WTC11 (cell line): Measurements from ENCODE around the gene TUBGCP3. TPM values are rescaled to one million over a fixed set of nuclear protein-coding genes. Genes with fewer than 3 reads are reported as not detected.

Source experiments
- ATAC-seq: fragments of 200-7000 bp; cut with Tn5 transposase; 2 replicates; pipeline ENCODE4 v1.10.0; 2021; ENCODE audit warnings: mild to moderate bottlenecking, moderate library complexity
- CTCF ChIA-PET: fragments of 300-600 bp; sonication (Branson Sonifier 250); formaldehyde crosslinking; loops from one replicate; lab custom pipeline; 2021; ENCODE audit warnings: antibody characterized with exemption; lab: Charles Lee
- POLR2A ChIA-PET: fragments of 350-600 bp; sonication (Branson Sonifier 250); formaldehyde crosslinking; loops from one replicate; lab custom pipeline; 2021; ENCODE audit warnings: antibody characterized with exemption; lab: Charles Lee
- DNase-seq: peaks from one replicate; pipeline ENCODE4 v3.0.0; 2021; ENCODE audit warnings: low spot score
- H3K27ac Mint-ChIP-seq: 2 replicates; pipeline ENCODE4 v1.8.0; 2021; ENCODE audit warnings: mixed read lengths
- H3K27me3 Mint-ChIP-seq: 2 replicates; pipeline ENCODE4 v1.8.0; 2021; ENCODE audit warnings: low read depth, mild to moderate bottlenecking, moderate library complexity, mixed read lengths
- H3K36me3 Mint-ChIP-seq: 2 replicates; pipeline ENCODE4 v1.8.0; 2021; ENCODE audit warnings: mixed read lengths
- H3K4me1 Mint-ChIP-seq: 2 replicates; pipeline ENCODE4 v1.8.0; 2022; ENCODE audit warnings: mixed read lengths
- H3K4me3 Mint-ChIP-seq: 2 replicates; pipeline ENCODE4 v1.8.0; 2021; ENCODE audit warnings: mild to moderate bottlenecking, moderate library complexity, mixed read lengths
- H3K9me3 Mint-ChIP-seq: 2 replicates; pipeline ENCODE4 v1.8.0; 2021; ENCODE audit warnings: mixed read lengths
- ATF1 ChIP-seq: sonication (generic); formaldehyde crosslinking; IDR thresholded peaks from 2 replicates; pipeline ENCODE4 v1.8.1; 2023; ENCODE audit warnings: mild to moderate bottlenecking, moderate library complexity, missing genetic modification reagents
- ATF3 ChIP-seq: sonication (generic); formaldehyde crosslinking; conservative IDR thresholded peaks from 2 replicates; pipeline ENCODE4 v1.8.1; 2022; ENCODE audit warnings: mild to moderate bottlenecking, missing genetic modification reagents
- CREM ChIP-seq: sonication (generic); formaldehyde crosslinking; IDR thresholded peaks from 2 replicates; pipeline ENCODE4 v1.8.1; 2022; ENCODE audit warnings: mild to moderate bottlenecking, missing genetic modification reagents, moderate library complexity
- HMGXB4 ChIP-seq: sonication (generic); formaldehyde crosslinking; IDR thresholded peaks from 2 replicates; pipeline ENCODE4 v1.8.1; 2023; ENCODE audit warnings: mild to moderate bottlenecking, moderate library complexity, missing genetic modification reagents
- IRF2 ChIP-seq: sonication (generic); formaldehyde crosslinking; IDR thresholded peaks from 2 replicates; pipeline ENCODE4 v1.8.0; 2022; ENCODE audit warnings: low read depth, missing genetic modification reagents, borderline replicate concordance
- MAX ChIP-seq: sonication (generic); formaldehyde crosslinking; IDR thresholded peaks from 2 replicates; pipeline ENCODE4 v1.8.0; 2022; ENCODE audit warnings: mild to moderate bottlenecking, missing genetic modification reagents
- NFE2L1 ChIP-seq: sonication (generic); formaldehyde crosslinking; IDR thresholded peaks from 2 replicates; pipeline ENCODE4 v1.8.1; 2023; ENCODE audit warnings: missing genetic modification reagents
- NFYB ChIP-seq: sonication (generic); formaldehyde crosslinking; conservative IDR thresholded peaks from 2 replicates; pipeline ENCODE4 v1.8.0; 2022; ENCODE audit warnings: low read depth, missing genetic modification reagents
- OVOL2 ChIP-seq: fragments of 250-450 bp; sonication (Bioruptor Pico); IDR thresholded peaks from 2 replicates; pipeline ENCODE4 v1.9.0; 2021; ENCODE audit warnings: mild to moderate bottlenecking, borderline replicate concordance
- RORB ChIP-seq: fragments of 250-450 bp; sonication (Bioruptor Pico); IDR thresholded peaks from 2 replicates; pipeline ENCODE4 v1.9.0; 2021; ENCODE audit warnings: mild to moderate bottlenecking
- SP1 ChIP-seq: sonication (generic); formaldehyde crosslinking; conservative IDR thresholded peaks from 2 replicates; pipeline ENCODE4 v1.8.1; 2022; ENCODE audit warnings: missing genetic modification reagents
- USF2 ChIP-seq: sonication (generic); formaldehyde crosslinking; IDR thresholded peaks from 2 replicates; pipeline ENCODE4 v1.8.1; 2023; ENCODE audit warnings: mild to moderate bottlenecking, missing genetic modification reagents, moderate library complexity
- ZBTB43 ChIP-seq: sonication (generic); formaldehyde crosslinking; IDR thresholded peaks from 2 replicates; pipeline ENCODE4 v1.8.1; 2023; ENCODE audit warnings: mild to moderate bottlenecking, missing genetic modification reagents
- ZNF121 ChIP-seq: sonication (generic); formaldehyde crosslinking; IDR thresholded peaks from 2 replicates; pipeline ENCODE4 v1.8.0; 2023; ENCODE audit warnings: missing genetic modification reagents
- ZNF138 ChIP-seq: sonication (generic); formaldehyde crosslinking; conservative IDR thresholded peaks from 2 replicates; pipeline ENCODE4 v1.8.1; 2022; ENCODE audit warnings: mild to moderate bottlenecking, moderate library complexity, missing genetic modification reagents
- ZNF416 ChIP-seq: fragments of 250-450 bp; sonication (Bioruptor Pico); IDR thresholded peaks from 2 replicates; pipeline ENCODE4 v1.9.0; 2021; ENCODE audit warnings: mild to moderate bottlenecking, inconsistent platforms
- ZNF423 ChIP-seq: fragments of 250-450 bp; sonication (Bioruptor Pico); IDR thresholded peaks from 2 replicates; pipeline ENCODE4 v2.1.2; 2022; ENCODE audit warnings: mild to moderate bottlenecking, moderate library complexity
- ZNF425 ChIP-seq: fragments of 250-450 bp; sonication (Bioruptor Pico); conservative IDR thresholded peaks from 2 replicates; pipeline ENCODE4 v1.9.0; 2021; ENCODE audit warnings: mild to moderate bottlenecking
- ZNF532 ChIP-seq: fragments of 250-450 bp; sonication (Bioruptor Pico); IDR thresholded peaks from 2 replicates; pipeline ENCODE4 v1.9.0; 2021; ENCODE audit warnings: mild to moderate bottlenecking, borderline replicate concordance
- total RNA-seq: library from RNA; stranded (reverse); gene quantifications from 3 replicates; pipeline ENCODE4 v1.2.3, GENCODE V29; 2021

The TUBGCP3 gene
- total RNA-seq, 1 experiment from 2014 or later: 29.9 TPM

- Mint-ChIP-seq H3K4me1 (peaks cover 26% of the 10 kb centered on the region), H3K27me3 (peaks cover 19% of the 10 kb centered on the region), H3K4me3 (peak overlapping the region; percentile 80), H3K27ac (no peak overlapping the region), H3K36me3 (no peaks in the 10 kb centered on the region)
- POLR2A ChIA-PET: no interaction called here
- ATAC-seq: no peak
- CTCF ChIA-PET: no interaction called here
- no peak for DNase-seq
- no peak for TF ChIP-seq ATF3
- TF ChIP-seq RORB: no peak
- no peak for TF ChIP-seq NFYB (CRISPR knock-in tag)
- no peak for TF ChIP-seq SP1 (CRISPR knock-in tag)
- no peak for TF ChIP-seq NFE2L1 (CRISPR knock-in tag)
- TF ChIP-seq OVOL2 (CRISPR knock-in tag): no peak
- TF ChIP-seq ATF1: no peak
- TF ChIP-seq, all 79 proteins: peak for 0
- no peaks in the 10 kb centered on the region for H3K9me3 Mint-ChIP-seq
These were observed 1.5 kb downstream of the TUBGCP3 start for GRCh38 chr13:112586334-112586960.

- no peak for ATAC-seq
- Mint-ChIP-seq H3K4me3 (no peak overlapping the region), H3K36me3 (peaks cover 8% of the 10 kb centered on the region), H3K27me3 (peaks cover 4% of the 10 kb centered on the region; the same call in 1 of the 2 replicates), H3K9me3 (peaks cover 11% of the 10 kb centered on the region), H3K27ac (no peak overlapping the region), H3K4me1 (peaks cover 23% of the 10 kb centered on the region)
- CTCF ChIA-PET: no interaction called here
- DNase-seq: no peak
- POLR2A ChIA-PET: no interaction called here
- TF ChIP-seq ZNF425 (CRISPR knock-in tag) (no peak), MAX (CRISPR knock-in tag) (no peak), ATF3 (no peak), ZNF416 (no peak), ZBTB43 (CRISPR knock-in tag) (no peak), USF2 (CRISPR knock-in tag) (no peak)
- TF ChIP-seq, all 79 proteins: peak for 0
These were observed 4.2 kb downstream of the TUBGCP3 start for GRCh38 chr13:112583592-112584277.

GRCh38 chr13:112582263-112582662 lies 5.7 kb downstream of the TUBGCP3 start:
- H3K4me3 Mint-ChIP-seq: no peak overlapping the region
- H3K27ac Mint-ChIP-seq: no peak overlapping the region
- peaks cover 20% of the 10 kb centered on the region for H3K4me1 Mint-ChIP-seq
- H3K36me3 Mint-ChIP-seq: peaks cover 12% of the 10 kb centered on the region
- no peak for ATAC-seq
- peaks cover 14% of the 10 kb centered on the region for H3K9me3 Mint-ChIP-seq
- POLR2A ChIA-PET: no interaction called here
- H3K27me3 Mint-ChIP-seq: no peaks in the 10 kb centered on the region
- CTCF ChIA-PET: interaction anchor here (1.0 kb wide), 1 partner anchor 24 kb away, joined by 3 read pairs; no protein-coding TSS in a partner anchor
- no peak for DNase-seq
- TF ChIP-seq ZNF121 (CRISPR knock-in tag): no peak
- TF ChIP-seq IRF2 (CRISPR knock-in tag): no peak
- no peak for TF ChIP-seq CREM
- TF ChIP-seq HMGXB4 (CRISPR knock-in tag): no peak
- TF ChIP-seq ZNF423 (CRISPR knock-in tag): no peak
- no peak for TF ChIP-seq ZNF138
- TF ChIP-seq ZNF532: no peak
